HG03175 (cell line): Measurements from ENCODE around the gene GALNT14.

ENCODE experiments used
- ATAC-seq: cut with Tn5 transposase; IDR thresholded peaks from one replicate; pipeline ENCODE4 v1.9.1; 2021; ENCODE audit warnings: mild to moderate bottlenecking, moderate library complexity; ENCODE audit not compliant: unreplicated experiment

GALNT14 gene

DNA sequence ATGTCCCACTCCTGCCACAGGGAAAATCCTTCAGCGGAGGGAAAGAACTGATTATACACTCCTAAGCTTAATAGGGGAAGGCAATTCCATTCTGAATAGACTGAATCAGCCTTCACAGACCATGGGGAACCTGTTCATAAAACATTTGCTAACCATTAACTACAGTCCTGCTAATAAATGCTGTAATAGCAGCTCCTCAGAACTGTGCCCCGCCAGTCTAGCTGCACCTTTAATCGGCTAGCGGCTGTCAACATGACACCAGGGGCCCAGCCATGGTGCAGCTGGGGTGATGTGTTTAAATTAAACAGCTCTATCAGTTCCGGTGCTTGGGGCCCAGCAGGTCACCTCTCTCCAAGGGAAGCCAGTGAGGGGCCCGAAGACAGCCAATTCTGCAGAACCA is 77.8 kb downstream of the GALNT14 start:
- ATAC-seq: no peak

DNA sequence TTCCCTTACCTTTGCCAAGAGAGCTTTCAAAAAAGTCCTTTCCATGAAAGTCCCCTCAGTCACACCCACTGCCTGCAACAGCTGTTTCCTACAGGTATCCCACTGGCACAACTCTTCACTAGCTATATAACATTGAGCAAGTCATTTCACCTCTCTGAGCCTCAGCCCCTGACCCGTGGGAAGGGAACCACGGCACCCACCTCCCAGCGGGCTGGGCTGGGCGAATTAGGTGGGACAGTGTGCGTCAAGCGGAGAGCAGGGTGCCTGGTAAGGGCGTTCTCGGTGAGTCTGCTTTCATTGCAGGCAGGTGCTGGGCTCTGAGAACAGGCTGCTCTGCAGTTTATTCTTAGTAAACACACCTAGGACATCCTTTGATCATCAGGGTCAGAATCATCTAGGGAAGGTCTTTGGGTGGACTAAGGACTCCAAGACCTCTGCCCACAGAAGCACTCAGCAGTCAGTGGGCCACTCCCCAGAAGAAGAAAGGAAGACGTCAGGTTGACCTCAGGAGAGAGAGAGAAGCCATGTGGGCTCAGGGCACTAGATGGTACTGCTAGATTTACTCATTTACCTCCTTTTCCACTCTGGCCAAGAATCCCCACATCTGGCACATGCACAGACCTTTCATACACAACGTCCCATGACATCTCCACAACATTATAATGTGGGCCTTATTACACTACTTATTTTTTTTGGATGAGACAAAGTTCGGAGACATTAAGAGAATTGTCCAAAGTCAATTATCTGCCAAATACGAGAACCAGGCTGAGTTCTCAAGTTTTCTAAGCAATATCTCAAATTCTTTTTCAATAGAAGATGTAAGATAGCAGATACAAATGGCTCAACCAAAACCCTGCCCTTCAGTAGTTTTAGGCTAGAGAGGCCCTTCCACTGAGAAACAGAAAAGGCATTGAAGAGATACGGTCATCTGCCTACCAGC is 79.9 kb downstream of the GALNT14 start:
- no peak for ATAC-seq

DNA sequence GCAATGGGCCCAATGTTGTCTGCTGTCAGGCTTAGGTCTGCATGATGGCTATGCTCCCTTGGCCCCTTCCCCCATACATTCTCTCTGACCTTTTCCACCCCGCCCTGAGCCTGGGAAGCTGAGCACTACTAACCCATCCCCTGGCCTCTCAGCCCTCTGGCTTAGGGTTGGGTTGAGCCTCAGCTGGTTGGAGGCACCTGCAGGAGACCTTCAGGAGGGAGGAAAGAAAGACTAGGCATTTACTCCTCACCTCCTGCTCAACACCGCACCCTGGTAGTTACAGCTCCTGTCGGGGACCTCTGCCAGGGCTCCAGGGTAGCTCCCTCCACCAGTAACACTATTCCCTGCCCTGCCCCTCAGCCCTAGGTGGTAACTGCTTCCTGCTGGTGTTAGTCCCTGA is 80.5 kb downstream of the GALNT14 start:
- no peak for ATAC-seq

DNA sequence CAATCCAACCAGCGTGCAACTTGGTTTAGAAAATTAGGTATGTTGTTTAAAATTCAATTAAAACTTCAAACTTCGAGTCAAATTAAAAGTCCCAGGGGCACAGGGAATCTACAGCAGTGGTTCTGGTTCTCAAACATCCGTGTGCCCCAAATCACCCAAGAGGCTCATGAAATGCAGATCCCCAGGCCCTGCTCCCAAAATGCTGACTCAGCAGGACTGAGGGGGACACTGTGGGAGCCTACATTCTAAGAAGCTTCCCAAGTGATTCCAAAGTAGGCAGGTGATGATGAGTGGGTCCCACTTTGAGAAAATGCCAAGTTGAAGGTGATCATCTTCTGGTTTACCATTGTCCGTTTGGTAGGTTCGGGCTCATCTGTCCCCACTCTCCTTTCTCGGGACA is 82.3 kb downstream of the GALNT14 start:
- ATAC-seq: no peak

DNA sequence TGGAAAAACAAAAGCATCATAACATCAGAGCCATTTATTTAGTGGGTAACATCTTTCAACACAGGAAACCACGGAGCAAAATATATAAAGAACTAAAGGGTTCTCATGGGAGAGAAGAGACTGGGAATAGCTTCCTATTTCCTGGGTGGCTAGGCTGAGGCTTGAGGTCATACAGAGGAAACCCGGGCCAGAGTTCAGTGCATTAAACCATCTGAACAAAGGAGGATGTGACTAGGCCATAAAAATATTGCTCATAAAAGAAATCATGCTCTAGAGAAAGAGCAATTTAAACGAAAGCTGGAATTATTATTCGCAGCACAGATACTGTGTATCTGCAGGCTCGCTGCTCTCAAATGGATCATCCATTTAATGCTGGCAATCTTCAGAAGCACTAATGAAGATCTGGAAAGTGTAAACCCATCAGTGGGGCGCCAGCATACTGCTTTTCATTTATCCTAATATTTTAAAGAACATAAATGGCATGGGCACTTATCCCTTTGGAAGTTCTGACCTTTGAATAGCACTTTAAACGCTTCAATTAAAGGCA is 83.3 kb downstream of the GALNT14 start:
- ATAC-seq: no peak

DNA sequence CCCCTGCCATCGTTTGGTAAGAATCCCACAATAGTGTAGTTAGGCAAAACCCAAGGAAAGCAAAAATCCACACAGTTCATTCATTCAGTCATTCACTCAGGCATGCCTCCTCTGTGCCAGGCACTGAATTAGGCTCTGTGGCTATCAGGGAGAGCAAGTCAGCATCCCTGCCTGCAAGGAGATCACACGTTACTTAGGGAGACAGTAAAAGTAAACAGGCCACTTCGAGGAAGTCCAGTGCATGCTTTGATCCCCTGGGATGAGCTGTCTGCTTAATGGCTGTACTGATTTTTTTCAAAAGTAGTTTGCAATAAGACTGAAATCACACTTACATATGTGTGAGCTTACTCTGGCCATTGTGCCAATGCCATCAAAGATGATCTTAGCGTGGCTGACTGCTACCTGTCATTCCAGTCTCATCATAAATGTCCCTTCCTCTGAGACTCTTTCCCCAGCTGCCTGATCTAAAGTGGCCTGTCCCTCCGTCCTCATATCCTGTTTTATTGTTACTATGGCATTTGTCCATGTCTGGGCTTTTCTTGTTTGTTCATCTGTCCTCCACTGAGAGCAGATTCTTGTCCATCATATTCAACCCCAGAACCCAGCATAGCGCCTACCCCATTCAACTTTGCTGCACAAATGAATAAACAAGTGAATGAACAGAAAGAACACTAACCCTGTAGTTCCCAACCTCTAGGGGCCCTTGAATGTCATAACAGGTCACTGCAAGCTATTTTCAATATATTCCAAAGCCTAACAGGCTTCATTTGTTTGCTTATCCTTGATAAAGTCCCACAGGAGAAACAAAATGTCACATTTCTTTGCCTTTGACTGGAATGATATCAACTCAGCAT is 84.1 kb downstream of the GALNT14 start:
- no peak for ATAC-seq

DNA sequence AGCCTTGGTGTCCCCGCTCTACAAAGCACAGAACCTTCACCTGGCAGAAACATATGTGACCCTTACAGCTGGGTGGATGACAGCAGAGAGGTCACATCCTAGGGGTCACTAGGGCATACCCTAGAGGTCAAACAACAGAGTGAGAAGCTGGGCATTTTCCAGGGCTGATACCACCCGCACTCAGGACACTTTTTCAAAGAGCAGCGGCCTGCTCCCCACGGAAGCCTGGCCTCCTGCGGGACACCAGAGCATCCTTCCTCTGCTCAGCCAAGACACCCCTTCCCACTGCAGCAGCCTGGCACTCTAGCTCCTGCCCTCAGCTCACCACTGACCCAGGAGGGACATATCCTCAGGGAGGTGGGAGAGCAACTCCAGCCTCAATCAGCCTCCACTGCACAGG is 86.0 kb downstream of the GALNT14 start:
- no peak for ATAC-seq

DNA sequence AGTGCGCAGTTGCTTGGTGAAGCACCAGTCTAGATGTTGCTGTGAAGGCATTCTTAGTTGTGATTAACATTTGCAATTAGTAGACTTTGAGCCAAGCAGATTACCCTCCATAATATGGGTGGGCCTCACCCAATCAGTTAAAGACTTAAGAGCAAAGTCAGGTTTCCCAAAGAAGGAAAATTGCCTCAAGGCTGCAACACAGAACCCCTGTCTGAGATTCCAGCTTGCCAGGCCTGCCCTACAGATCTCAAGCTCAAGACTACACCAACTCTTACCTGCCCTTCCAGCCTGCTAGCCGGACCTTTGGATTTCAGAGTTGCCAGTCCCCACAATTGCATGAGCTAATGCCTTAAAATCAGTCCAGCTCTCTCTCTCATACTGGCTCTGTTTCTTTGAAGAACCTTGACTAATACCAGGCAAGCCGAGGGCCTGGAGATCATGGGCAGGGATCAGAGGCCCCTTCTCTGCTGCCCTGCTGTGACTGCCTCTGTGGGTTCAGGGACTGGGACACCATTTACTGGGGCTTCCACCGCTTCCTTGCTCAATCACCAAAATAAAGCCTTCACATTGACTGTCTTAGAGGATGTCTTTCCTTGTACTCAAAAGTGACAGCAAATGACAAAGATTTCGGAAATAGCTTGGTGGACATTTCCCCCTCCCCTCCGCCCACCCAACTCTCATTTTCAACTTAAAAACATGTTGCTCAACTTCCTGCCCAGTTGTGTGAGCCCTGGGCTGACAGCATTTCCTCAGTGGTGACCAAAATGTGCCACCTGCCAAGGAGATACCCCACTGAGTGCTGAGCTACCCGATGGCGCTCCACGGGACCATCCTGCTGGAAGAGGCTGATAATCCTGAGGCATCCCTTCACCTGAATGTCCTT is 86.7 kb downstream of the GALNT14 start:
- ATAC-seq: no peak

DNA sequence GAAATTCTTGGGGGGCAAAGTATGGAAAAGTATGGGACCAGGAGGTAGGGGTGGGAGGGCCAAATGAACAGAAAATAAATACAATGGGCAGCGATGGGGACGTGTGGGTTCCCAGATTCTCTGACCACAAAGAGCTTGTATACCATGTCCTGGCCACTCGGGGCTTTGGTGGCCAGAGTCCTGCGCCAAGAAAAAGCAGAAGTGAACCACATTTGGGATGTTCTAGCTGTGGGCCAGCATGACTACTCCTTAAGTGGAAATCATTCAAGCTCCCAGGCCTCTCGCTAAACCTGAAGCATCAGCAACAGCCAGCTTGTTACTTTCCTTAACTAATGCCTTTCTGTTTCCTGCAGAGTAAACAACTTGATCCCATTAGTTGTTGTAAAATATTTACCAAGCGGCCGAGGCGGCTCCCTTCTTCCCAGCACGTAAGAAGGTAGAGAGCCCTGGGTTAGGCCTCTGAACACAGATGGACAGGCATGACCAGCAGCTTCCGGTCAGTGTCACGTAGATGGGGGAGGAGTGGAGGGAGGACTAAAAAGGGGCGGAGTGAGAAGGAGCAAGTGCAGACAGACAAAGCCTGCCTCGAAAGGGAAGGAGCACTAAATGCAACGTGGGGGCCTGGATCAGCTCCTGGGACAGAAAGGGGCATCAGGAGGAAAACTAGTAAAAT is 88.2 kb downstream of the GALNT14 start:
- no peak for ATAC-seq

DNA sequence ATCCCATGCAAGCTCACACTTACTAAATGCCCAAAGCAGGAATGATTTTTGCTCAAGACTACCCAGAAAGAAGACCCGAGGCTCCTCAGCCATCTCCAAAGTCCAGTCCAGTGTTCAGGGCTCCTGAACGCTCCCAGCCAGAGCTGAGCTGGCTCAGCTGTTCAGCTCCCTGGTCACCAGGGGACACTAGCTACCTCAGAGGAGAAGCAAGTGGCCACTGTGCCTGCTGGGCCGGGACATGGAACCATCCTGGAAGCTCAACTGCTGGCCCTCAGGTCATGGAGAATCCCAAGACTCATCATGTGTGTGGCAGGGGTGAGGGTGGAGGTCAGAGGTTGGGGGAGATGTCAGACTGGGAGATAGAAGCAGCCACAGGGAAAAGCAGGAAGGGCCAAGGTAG is 89.0 kb downstream of the GALNT14 start:
- no peak for ATAC-seq

DNA sequence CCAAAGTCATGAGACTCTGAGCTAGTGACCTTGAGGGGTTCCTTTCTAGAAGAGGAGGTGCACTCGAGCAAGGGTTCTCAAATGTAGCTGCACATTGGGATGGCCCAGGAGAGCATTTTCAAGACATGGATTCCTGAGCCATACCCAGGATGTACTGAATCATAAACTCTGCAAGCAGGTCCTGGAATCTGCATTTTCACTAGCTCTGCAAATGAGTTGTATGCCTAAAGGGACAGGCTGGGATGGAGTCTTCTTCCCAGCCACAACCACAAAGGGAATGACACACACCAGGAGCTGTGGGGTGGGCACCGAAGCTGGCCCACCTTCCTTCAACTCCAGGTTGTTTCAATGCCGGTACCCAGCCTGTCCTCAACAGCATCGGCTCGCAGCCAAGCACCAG is 90.6 kb downstream of the GALNT14 start:
- ATAC-seq: no peak

DNA sequence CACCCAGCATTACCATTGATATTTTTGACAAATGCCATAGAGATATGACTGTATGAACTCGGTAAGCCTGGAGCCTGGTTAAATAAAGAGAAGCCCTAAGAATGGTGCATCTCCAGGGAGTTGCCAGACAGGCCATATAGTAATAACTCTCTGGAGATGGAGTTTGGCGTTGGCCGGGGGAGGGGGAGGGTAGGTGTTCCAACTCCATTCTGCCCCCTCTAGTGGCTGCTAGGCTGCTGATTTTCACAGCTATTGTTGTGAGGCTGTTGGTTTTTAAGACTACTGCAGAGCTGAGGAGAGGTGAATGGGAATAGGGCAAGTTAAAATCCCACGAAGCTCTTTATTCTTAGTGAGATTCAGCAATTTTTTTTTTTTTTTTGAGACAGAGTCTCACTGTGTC is 99.9 kb downstream of the GALNT14 start:
- ATAC-seq: no peak

DNA sequence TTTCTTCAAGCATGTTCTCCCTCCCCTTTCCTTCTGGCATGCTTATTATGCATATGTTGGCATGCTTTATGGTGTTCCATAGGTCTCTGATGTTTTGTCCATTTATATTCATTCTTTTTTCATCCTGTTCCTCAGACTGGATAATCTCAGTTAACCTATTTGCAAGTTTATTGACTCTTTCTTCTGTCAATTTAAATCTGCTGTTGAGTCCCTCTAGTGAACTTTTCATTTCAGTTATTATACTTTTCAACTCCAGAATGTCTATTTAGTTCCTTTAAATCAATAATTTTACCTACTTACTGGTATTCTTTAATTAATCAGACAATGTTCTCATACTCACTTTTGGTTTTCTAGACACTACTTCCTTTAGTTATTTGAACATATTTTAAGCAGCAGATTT is 101.2 kb downstream of the GALNT14 start:
- ATAC-seq: no peak

DNA sequence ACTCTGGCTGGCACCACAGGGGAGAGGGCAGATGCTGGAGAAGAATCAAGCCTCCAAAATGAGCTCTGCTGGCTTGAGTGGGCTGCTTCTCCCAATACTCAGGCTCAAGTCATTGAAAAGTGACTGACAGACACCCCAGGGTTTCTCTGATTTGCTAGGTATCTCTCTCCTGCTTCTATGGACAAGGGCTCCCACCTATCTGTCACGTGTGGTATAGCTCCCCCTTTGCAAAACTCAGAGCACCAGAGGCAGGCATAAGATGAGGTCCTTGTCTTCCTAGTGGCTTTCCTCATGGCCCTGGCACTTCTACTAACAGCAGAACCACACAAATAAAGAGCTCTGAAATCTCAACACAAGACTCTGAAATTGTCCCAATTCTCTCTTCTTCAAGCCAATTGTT is 105.2 kb downstream of the GALNT14 start:
- no peak for ATAC-seq

DNA sequence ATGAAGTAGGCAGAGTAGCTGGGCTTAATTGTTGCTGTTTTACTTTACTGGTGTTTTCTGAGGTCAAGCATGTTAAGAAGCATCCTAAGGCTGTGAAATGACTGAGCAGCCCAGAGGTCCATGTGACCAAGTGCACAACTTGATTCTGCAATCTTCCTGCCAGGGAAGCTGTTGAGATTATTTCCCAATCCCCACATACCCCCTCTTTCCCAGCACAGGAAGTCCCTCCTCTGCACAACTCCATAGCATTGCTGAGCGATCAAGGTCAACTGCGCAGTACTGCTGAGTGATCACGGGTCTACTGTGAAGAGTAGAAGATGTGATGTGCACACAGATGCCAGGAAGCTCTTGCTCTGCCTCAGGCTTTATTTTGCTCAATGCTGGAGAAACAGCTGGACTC is 105.8 kb downstream of the GALNT14 start:
- ATAC-seq: no peak

DNA sequence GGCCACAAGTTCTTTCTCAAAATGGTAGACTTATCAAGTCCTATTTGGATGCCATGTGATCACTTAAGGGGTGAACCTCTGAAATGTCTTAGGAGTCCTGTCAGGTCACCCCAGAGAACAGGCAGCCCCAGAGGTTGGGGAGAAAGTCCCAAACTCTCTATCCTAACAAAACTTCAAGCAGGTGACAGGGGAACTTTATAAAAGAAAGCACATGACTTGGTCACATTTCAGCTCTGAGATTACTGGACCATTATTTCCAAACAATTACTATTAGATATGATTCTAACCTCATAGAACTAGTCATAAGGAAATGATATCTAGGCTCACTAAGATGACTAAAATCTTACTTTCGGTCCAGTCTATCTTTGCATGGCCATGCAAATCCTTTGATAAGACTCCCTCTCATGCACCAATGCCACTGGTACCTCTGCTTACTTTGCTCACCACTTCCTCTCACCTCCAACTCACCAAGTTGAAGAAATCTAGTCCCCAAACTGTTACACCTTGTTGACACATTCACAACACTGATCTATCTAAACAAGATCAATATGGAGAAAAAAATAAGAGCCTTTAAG is 107.0 kb downstream of the GALNT14 start:
- ATAC-seq: peak; percentile 98

DNA sequence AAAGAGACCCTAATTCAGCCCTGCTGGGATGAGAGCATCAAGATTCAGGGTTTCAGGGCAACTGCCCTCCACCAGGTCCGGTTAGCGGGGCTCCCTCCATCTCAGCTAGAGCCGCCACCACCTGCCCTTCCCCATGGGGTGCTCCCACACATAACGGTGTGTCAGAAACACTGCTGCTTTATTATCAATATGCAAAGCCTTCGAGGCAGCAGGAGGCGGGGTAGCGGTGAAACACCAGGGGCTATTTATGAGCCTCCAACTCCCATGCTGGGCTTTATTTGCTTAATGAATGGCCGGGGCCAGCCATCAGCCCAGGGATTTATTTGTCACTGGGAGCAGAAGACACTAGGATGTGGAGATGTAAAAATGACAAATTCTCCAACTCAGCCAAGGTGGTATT is 109.8 kb downstream of the GALNT14 start:
- ATAC-seq: no peak

DNA sequence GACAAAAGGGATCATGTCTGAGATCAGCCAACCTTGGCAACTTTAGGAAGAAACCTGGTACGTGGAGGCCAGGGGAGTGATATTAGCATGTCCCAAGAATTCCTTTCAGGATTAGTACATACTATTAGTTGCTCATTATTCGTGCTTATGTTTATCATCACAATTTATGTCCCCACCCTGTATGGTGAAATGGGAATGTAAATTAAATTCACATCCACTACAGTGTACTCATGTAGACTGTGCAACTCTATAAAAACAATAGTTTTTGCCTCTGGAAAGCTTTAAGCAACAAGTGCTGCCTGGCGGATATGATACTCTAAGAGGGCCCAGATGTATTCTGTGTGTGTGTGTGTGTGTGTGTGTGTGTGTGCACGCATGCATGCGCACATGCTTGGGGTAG is 110.7 kb downstream of the GALNT14 start:
- no peak for ATAC-seq

DNA sequence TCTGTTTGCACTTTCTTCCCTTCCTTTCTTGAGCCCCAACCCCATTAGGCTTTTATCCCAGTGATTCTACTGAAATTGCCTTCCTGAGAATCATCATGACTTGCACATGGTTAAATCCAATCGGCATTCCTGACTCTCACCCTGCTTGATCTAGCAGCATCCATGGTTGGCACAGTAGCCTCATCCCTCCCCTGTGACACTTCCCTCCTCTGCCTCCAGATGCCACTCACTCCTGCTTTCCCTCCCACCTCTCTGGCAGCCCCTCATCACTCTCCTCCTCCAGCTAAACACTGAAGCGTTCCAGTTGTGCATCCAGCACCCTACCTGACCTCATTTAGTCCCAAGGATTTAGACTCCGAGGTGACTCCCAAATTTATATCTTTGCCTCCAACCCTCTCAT is 114.7 kb downstream of the GALNT14 start:
- ATAC-seq: no peak

DNA sequence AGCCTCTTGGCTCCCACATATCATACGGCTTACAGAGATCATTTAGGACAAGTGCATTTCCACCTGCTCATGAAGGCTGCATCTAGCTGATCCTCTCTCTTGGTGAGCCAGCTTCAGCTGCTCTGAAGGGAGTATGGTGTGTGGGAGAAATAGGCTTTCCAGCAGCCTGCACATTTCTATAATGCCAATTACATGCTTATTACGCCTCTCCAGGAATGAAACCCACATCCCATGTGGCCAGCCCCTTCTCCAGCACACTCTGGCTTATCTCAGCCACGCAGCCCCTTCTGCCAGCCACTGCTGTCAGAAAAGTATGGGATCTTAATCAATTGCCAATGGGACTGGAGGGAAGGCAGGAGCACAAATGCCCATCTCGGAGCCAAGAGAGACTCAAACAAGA is 117.5 kb downstream of the GALNT14 start:
- no peak for ATAC-seq
